HG03108 (cell line): ENCODE measurements around the gene MVK.
A peak's percentile ranks its signal among the peaks of the same experiment; 100 is the strongest.

Experiments
- ATAC-seq: cut with Tn5 transposase; IDR thresholded peaks from one replicate; pipeline ENCODE4 v1.9.1; 2021; ENCODE audit warnings: moderate library complexity; ENCODE audit not compliant: unreplicated experiment

MVK gene

DNA sequence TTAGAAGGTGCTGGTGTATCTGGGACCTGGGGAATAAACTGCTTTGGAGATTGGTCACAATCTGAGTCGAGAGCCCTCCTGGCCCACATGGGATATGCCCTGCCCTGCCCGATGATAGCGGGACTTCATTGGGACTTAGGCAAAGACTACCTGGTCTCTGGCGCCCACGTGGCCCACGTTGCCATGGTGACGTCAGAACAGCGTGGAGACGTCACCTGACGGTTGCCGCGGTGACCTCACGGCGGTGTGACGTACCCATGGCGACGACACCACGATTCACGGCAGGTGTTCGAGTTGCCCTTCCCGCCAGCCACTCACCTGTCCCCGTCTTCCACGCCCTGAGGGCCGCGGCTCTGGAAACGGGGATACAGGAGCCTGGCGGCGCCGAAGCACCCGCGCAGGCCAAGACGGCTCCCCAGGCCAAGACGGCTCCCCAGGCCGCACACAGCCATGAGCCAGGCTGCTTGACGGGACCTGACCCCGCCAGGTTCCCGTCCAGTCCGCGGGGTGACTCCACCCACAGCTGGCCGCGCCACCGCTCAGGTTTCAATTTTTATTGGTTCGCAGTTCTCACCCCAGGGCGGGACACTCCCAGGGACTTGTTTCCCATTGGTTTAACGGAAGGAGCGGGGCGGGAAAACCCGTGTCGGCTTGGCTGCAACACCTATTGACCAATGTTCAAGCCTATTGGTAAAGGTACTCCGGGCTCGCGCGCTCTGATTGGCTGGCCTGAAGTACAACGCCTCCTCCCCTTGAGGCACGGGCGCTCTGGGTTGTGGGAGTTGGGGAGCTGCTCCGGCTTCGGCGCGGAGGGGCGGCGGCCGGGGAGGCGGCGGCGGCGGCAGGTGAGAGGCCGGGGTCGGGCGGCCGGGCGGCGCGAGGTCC lies at the start of gene MVK, which contains the start of gene MMAB:
TSS of gene MVK (plus strand) at position 766 of the 885 bp plus-strand sequence. CDS start 1,029 bp downstream, outside the sequence.
TSS of gene MMAB (minus strand) at position 476 of the 885 bp plus-strand sequence. CDS start at position 452, 24 bp downstream.
- peak; percentile 95 for ATAC-seq

DNA sequence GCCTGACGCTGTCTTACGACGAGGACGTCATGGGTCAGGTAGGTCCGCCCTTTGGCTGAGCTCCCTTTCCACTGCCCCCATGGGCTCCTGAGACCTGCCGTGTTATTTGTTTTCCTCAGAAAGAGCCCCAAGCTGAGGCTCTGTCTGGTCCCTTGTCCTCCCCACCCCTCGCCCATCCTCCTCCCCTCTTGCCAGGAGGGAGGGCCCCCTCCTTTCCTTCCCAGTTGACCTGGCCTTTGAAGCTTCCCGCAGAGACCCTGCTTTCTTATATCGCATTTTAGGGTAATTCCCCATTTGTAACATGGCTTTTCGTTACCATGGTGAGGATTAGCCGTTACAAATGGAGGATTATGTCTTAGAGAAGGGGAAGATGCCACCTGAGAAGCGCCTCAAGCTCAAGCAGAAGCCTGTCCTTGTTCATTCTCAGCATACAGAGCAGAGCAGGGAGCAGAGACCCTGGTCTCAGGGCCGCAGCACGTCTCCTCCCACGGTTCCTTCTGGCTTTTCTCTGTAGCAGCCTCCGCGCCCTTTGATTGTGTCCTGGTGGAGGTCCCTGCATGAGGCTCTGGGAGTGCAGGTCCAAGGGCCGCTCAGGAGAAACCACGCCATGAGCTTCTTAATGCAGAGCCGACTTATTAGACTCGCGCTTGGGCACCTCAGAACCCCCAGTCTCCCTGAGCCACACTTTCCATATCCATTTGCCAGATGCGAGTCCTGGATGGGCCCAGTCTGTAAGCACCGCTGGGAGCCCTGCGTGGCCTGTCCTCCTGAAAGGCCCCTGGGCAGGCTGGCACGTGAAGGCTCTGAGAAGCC lies 48.9 kb upstream of the MVK start:
- ATAC-seq, result no peak

DNA sequence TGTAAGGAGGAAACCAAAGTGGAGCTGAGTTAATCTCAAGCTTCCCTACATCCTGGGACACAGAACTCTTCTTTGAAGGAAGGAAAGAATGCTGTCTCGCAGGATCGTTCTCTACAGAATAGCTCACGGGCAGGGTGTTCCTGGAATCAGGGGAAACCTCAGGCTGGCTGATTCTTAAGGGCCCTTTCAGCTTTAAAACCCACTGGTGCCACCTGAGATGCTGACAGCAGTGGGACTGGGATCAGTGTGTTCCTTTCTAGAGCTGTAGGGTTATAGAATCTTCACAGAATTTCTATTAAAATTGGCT lies 48.4 kb upstream of the MVK start:
- ATAC-seq, result no peak

DNA sequence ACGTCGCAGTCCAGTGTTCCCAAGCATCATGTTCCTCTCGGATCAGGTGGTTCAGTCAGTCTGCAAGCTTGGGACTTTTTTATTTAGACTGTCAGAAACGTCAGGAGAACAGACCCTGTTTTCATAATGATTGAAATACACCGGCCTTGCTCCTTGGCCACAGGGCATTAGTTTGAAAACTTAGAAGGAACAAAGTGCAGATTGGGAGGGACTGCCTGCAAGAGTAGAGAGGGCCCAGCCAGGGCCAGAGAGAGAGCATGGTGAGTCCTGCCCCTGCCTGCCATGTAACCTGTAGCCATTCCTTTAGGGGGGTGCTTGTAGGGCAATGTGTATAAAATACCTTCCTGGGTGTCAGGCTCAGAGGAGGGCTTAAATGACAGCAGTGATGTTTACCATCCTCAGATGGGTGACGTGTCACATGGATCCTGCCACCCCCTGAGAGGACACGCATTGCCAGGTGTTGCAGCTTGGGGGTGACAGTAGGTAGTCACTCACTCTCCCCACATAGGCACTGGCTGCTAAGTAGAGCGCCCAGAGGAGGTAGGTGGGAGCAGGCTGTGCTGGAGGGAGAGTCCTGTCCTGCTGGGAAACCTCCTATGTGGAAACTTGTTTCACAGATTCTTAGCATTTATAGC lies 46.0 kb upstream of the MVK start:
- ATAC-seq, result no peak

DNA sequence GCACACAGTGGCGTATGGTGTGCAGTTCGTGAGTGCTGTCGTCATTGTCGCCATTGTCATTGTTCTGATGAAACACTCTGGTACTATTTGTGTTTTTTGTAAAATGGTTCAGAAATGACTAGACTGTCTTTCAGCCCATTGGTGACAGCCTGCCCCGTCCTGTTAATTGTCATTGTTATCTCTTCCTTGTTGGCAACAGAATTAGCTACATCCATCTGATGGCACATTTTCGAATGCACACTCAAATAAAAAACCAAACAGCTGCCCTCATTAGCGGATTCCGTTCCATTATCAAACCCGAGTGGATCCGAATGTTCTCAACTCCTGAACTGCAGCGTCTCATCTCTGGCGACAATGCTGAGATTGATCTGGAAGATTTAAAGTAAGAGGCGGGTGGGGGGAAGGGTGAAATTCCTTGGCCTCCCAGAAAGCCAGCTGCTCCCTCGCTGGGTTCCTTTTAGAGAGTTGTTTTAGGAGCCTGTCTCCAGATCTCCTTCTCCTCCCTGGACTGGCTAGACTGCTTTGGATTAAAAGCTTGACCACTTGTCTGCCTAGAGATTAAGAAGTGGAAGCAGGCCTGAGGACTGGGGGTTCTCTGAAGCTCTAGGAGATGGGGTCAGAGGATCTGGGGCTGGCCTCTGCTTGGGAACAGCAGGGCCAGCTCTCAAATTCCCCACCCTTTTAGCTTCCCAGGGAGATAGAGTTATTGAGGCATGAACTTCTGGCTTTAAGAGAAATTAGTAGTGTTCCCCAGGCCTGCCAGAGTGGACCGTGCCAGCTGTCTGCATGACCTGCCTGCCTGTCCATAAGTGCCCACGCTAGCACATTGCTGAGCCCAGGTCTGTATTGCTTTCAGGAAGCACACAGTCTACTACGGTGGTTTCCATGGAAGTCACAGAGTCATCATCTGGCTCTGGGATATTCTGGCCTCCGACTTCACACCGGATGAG lies 43.6 kb upstream of the MVK start:
- ATAC-seq, result no peak

DNA sequence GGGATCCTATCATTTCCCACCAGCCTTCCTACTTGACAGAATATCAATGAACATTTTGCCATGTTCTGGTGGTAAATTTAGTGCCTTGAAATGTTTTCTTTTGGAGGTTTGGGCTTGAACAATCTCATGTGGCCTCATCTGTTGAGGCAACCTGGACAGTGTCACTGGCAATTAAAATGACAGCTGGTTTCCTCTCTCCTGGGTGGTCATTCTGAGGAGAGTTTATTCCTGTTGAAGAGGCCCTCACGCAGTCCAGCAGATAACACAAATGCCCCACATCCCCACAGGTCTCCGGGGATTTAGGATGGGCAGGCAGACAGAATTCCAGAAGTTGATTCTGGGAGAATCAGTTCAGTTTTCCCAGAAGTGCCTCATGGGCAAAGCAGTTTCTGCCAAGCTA lies 42.2 kb upstream of the MVK start:
- ATAC-seq, result no peak

DNA sequence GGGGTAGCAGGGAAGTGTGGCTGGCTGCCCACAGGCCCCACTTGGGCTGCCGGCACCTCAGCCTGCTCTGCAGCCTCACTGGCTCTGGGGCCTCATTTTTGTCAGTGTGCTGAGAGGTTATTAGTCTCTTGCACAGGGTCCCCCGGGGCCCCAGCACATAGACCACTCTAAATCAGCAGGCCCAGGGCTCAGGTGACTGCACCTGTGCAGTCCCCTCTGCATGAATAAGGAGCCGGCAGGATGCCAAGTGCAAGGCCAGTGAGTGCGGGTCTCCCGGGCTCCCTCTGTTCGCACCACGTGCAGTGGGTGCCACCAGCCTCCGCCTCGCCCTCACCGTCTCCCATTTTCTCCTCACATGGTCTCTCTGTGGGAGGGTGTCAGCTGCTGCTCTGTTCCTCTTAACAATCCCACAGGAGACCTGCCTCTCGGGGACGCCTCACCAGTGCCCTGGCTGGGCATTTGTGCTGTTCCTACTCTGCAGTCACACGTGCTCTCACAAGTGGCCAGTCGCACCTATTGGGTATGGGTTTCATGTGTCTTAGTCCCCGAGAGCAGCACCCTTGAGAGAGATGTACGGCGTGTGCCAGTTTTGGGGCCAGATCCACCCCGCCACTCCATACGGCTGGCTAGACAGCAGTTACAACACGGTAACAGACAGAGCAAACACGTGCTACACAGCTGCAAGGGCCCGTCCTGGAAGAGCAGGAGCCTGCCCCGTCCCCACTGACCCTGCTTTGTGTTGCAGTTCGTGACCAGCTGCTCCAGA lies 40.7 kb upstream of the MVK start:
- ATAC-seq, result no peak

DNA sequence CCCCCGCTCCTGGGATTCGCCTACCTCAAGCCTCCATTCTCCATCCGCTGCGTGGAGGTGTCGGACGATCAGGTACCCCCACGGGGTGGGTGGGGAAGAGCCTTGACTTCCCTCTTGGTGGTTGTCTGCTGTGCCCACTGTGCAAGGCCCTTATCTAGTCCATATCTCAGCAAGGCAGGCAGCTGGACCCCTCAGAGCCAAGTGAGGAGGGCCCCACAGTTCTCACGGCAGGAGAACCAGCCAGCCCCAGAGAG lies 40.2 kb upstream of the MVK start:
- no peak for ATAC-seq

DNA sequence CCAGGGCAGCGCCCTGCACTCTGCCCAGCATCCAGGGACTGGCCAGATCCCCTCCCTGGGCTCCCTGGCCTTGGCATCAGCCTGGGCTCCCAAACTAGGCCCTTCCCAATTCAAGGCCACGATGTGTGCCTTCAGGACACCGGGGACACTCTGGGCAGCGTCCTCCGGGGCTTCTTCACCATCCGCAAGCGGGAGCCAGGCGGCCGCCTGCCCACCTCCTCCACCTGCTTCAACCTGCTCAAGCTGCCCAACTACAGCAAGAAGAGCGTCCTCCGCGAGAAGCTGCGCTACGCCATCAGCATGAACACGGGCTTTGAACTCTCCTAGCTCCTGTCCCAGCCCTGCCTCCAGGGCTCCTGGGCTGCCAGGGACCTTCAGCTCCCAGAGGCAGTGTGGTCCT lies 39.1 kb upstream of the MVK start:
- ATAC-seq, result no peak

DNA sequence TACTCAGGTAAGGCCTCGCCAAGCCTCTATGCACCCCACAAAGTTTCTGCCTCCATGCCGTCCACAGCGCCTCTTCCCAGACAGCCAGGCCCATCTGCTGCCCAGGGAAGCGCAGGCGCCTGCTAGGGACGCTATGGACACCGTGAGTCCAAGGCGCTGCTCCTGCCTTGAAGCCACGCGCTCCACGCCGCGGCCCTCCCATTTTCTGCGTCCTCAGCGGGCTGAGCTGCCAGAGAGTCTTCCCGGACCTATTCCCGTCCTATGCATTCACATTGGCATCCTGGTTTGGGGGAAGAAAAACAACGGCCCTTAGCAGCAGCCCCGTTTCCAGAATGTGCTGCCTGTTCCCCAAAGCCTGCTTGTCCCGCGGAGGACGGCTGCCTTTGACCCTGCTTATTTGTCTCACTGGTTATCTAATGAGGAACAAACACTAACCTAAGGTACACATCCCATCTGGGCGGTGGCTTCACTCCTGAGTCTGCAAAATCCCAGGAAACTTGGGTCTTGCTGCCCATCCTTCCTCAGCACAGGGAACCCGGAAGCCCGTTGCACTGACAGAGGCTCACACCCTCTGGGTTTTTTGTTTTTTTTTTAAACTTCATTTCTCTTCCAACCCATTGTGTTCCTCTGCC lies 38.2 kb upstream of the MVK start:
- ATAC-seq, result no peak

DNA sequence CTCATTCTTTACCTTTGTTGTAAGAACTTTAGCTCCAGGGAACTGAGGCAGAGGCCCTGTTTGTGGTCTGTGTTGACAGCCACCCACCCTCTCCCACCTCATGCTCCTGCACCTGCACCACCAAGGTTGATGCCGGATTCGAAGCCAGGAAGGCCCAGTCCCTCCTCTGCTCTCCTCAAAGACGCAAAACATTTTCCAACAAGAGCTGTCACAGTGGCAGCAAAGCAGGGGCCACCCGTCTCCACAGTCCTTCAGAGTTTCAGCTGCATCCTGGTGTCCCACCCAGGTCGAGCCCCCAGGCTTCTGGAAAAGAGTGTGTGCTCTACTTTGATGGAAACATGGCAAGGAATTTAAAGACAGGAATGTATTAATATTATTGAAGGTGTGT lies 37.7 kb upstream of the MVK start:
- ATAC-seq, result no peak

DNA sequence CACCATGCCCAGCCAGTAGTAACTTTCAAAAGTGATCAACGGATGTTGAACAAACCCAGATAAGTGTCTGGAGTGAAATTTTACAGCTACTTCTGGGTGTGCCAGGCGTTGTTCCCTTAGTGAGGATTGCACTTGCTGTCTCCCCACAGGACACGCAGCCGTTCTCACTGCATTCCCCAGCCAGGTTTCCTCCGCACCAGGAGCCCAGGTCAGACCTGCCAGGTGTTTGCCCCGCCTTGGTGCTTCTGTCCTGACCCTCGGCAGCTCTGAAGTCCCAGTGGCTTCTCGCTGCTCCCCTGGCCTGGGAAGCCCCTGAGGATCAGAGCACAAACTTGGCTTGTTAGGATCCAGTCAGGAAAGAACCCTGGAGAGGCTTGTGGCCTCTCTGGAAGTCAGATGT lies 36.5 kb upstream of the MVK start:
- ATAC-seq, result no peak

DNA sequence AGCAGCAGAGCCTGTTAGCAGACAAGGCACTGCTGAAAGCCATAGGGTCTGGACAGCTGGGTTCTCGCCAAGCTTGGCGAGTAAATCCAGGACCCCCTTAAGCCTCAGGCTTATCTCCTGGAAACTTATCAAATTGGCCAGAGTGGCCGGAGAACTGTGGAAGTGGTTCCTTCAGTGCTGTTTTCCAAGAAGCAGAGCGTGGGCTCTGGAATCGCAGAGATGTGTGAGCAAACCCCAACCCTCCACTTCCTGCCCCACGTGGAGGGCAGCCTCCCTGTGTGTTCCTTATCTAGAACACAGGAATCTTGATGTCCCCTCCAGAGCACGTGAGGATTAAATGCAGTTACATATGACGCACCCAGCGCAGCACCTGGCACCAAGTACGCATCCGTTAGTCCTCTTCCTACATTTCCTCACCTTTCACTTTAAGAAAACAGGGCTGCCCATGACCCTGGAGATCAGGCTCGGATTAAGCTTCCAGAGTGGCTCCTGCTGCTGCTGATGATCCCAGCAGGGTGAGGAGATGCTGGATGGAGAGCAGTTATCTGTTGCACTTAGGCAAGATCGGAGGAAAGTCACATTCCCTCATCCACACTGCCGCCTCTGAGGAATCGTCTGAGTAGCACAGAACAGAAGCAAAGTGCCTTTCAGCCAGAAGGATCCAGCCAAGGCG lies 35.3 kb upstream of the MVK start:
- ATAC-seq, result no peak

DNA sequence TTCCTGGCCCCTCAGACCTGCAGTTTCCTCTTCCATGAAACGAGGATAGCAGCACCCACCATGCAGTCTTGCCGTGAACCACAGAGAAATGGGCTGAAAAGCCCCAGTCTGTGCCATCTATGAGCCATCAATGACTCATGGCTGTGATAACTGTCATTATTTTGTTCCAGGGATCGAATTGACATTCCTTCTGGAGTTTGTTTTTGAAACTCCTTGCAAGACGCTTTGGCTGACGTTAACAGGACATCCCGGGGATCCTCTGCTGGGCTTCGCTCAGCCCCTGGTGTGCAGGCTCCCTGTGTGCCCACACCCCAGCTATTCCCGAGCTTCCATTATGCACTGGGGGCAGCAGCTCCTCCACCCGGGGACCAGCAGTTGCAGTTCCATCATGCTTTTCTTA lies 34.1 kb upstream of the MVK start:
- no peak for ATAC-seq

DNA sequence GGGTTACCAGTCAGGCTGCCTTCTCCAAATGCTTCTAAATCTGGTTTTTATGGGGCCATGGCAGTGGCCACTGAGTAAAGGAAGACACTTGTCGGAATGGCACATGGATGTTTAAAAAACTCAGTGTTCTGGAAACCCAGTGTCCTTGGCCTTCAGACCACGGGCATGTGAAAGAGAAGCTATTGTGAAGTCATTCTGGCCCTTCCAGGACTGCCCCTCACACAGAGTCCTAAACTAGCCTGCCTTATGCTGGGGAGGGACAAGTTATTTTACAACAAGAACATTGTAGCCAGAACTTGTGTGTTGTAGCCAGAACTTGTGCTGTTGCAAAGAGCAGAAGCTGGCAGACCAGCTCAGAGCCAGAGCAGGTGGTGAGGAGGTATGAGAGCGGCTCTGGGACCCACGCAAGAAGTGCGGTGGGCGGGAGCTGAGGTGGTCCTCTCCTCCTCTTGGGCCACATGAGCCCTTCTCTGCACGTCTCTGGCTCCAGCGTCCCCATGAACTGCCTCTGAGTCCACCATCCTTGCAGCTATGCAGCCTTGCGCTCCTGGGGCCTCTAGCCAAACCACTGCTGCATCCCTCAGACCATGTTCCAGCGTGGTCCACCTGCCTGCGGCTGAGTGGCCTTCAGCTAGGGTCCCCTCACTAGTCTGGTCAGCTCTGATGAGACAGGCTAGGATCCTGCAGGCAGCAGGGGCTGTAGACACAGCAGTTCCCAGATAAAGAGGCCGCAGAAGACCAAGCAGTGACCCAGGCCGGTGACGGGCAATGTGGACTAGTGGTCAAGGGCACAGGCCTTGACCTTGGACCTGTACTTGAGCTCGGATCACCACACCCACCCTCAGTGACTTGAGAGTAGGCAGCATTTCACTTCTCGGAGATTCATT lies 32.8 kb upstream of the MVK start:
- no peak for ATAC-seq

DNA sequence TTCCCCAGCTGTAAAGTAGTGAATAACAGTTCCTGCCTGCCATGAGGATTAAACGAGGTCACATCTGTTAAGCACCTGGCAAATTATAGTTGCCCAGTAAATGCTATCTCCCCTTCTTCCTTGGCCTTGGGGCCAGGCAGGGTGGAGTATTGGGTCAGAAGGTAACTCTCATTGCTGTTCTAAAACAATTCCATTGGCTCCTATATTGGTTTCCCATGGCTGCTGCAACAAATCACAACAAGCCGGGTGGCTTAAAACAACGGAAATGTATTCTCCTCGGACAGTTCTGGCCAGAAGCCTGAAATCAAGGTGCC lies 32.2 kb upstream of the MVK start:
- ATAC-seq, result no peak

DNA sequence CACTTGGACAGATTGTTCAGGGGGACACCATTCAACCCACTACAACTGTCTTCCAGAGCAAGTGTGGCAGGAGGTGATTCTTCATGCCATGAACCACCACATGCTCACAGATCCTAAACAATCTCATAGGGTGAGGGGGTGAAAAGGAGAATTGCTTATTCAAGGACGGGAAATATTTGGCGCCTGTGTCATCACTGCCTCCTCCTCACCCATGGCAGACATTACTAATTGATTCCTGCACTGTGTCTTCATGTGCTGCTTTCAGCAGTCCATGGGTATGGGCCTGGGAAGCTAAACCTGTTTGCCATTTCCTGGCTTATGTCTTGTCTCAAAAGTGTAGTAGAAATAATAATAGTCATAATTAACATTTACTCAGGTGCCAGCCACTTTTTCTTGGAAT lies 31.6 kb upstream of the MVK start:
- ATAC-seq, result no peak

DNA sequence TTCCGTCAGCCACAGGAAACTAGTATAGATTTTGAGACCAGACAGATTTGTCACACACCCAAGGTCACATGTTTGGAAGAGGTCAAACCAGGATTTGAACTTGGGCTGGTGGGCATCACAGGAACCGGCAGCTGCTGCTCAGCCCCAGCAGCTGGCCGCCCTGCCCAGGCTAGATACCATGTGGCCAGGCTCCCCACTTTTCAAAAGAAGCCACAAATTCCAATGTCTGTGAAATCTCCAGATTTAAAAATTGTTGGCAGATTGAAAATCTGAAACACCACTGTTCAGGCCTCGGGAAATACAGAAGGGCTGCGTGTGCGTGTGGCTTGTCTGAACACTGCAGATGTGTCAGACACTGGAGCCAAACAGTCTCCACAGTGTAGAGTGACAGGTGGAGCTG lies 30.7 kb upstream of the MVK start:
- no peak for ATAC-seq
